Endothelial cell of umbilical vein (primary cell): ENCODE data around the gene PSG4.
"Not testable (repeated sequence)": the region's sequence is repeated elsewhere in the genome, so short reads cannot be mapped to it uniquely, and the experiment has no call there.

Source experiments
- POLR2AphosphoS5 ChIP-seq: IDR thresholded peaks from 2 replicates; pipeline ENCODE4 v1.6.1; 2012; ENCODE audit warnings: low read depth, mild to moderate bottlenecking, control low read depth, low read length, moderate library complexity; ENCODE audit not compliant: insufficient read depth
- TF ChIP-seq, protein P1 (sequence below), 2 donors: IDR thresholded peaks; 1 replicate in 1 of 2; 2 replicates in 1 of 2; pipeline ENCODE4 v1.5.1; 2011; ENCODE audit warnings: low read length in 2 of 2, mild to moderate bottlenecking in 2 of 2, moderate library complexity in 2 of 2, control low read depth in 1 of 2, inconsistent platforms in 1 of 2, low read depth in 1 of 2; ENCODE audit not compliant: insufficient read depth in 1 of 2; ENCODE audit errors: extremely low read depth in 1 of 2

- TF ChIP-seq, protein P1, sequence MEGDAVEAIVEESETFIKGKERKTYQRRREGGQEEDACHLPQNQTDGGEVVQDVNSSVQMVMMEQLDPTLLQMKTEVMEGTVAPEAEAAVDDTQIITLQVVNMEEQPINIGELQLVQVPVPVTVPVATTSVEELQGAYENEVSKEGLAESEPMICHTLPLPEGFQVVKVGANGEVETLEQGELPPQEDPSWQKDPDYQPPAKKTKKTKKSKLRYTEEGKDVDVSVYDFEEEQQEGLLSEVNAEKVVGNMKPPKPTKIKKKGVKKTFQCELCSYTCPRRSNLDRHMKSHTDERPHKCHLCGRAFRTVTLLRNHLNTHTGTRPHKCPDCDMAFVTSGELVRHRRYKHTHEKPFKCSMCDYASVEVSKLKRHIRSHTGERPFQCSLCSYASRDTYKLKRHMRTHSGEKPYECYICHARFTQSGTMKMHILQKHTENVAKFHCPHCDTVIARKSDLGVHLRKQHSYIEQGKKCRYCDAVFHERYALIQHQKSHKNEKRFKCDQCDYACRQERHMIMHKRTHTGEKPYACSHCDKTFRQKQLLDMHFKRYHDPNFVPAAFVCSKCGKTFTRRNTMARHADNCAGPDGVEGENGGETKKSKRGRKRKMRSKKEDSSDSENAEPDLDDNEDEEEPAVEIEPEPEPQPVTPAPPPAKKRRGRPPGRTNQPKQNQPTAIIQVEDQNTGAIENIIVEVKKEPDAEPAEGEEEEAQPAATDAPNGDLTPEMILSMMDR (IDR thresholded peaks at IDR 0.05; ENCODE audit: extremely low read depth in 1 of 2, insufficient read depth in 1 of 2, low read depth in 1 of 2, low read length in 2 of 2): not testable (repeated sequence)
- not testable (repeated sequence) for TF ChIP-seq POLR2AphosphoS5
These were observed 16.5 kb upstream of the PSG4 start for GRCh38 chr19:43221891-43222290.
